Epithelial cell of alveolus of lung (primary cell): ENCODE measurements around the gene MISP. TPM values are rescaled to one million over a fixed set of nuclear protein-coding genes. Genes with fewer than 3 reads are reported as not detected.

ENCODE experiments used
- total RNA-seq: library from RNA; depleted of rRNA; stranded (reverse); fragments of >200 nt; gene quantifications from 2 replicates; pipeline ENCODE4 v1.2.1, GENCODE V29; 2015

Gene MISP
- 3.2 TPM in 2 replicates for total RNA-seq

GRCh38 chr19:750640-751423, at the start of gene MISP:
TSS of gene MISP (plus strand) at chr19:751112. CDS start at chr19:756947, 5,835 bp downstream.

GRCh38 chr19:708154-709143, 42.5 kb upstream of the MISP start, which contains the start of gene PALM:
TSS of gene PALM (plus strand) at chr19:708935. CDS start at chr19:709147, 212 bp downstream.

GRCh38 chr19:796692-797527, 46.0 kb downstream of the MISP start, which contains the start of gene PTBP1:
TSS of gene PTBP1 (plus strand) at chr19:797452. CDS start at chr19:797498, 46 bp downstream.

Other genes starting within 250 kb of the MISP start
- gene TPGS1, start 243.6 kb upstream of the MISP start, total RNA-seq: 34.6 and 75.3 TPM in 2 replicates
- gene CDC34, start 219.4 kb upstream of the MISP start, total RNA-seq: 79.0 and 83.1 TPM in 2 replicates
- gene GZMM, start 207.1 kb upstream of the MISP start, total RNA-seq: 1.1 TPM in 1 of 2 replicates, not detected in the other
- 749 and 1,031 TPM in 2 replicates for gene BSG, start 178.5 kb upstream of the MISP start, total RNA-seq
- gene HCN2, start 161.2 kb upstream of the MISP start, total RNA-seq: 1.6 and 2.7 TPM in 2 replicates
- 35.1 and 36.3 TPM in 2 replicates for gene POLRMT, start 117.6 kb upstream of the MISP start, total RNA-seq
- not detected in 2 replicates for gene FGF22, start 111.2 kb upstream of the MISP start, total RNA-seq
- gene RNF126, start 87.9 kb upstream of the MISP start, total RNA-seq: 57.8 and 95.7 TPM in 2 replicates
- gene FSTL3, start 74.7 kb upstream of the MISP start, total RNA-seq: 118 and 238 TPM in 2 replicates
- gene PRSS57, start 55.7 kb upstream of the MISP start, total RNA-seq: 1.9 TPM in 1 of 2 replicates, not detected in the other
- gene PALM, start 42.2 kb upstream of the MISP start, total RNA-seq: 15.9 and 83.0 TPM in 2 replicates
- gene PTBP1, start 46.3 kb downstream of the MISP start, total RNA-seq: 297 and 323 TPM in 2 replicates
- gene PLPPR3, start 70.8 kb downstream of the MISP start, total RNA-seq: 1.7 and 102 TPM in 2 replicates
- 2.5 TPM in 1 of 2 replicates, not detected in the other for gene AZU1, start 76.7 kb downstream of the MISP start, total RNA-seq
- 2.6 TPM in 1 of 2 replicates, not detected in the other for gene PRTN3, start 89.9 kb downstream of the MISP start, total RNA-seq
- 15.0 TPM in 1 of 2 replicates, not detected in the other for gene ELANE, start 101.2 kb downstream of the MISP start, total RNA-seq
- gene CFD, start 108.6 kb downstream of the MISP start, total RNA-seq: 0.91 and 262 TPM in 2 replicates
- 45.9 and 54.3 TPM in 2 replicates for gene MED16, start 142.1 kb downstream of the MISP start, total RNA-seq
- not detected in 2 replicates for gene RNU6-9, start 142.4 kb downstream of the MISP start, total RNA-seq
- gene R3HDM4, start 162.1 kb downstream of the MISP start, total RNA-seq: 51.7 and 56.2 TPM in 2 replicates
- 0.39 TPM in 1 of 2 replicates, not detected in the other for gene KISS1R, start 166.2 kb downstream of the MISP start, total RNA-seq
- 12.2 and 14.5 TPM in 2 replicates for gene ARID3A, start 174.9 kb downstream of the MISP start, total RNA-seq
- gene WDR18, start 233.2 kb downstream of the MISP start, total RNA-seq: 49.1 and 54.8 TPM in 2 replicates
- 1.6 and 2.0 TPM in 2 replicates for gene GRIN3B, start 249.3 kb downstream of the MISP start, total RNA-seq